NB4 (cell line): ENCODE measurements around the gene CA5A.

Source experiments
- DNase-seq: peaks from one replicate; pipeline ENCODE4 v3.0.0; 2010; ENCODE audit warnings: low read depth
- H3K4me3 ChIP-seq: one replicate; pipeline ENCODE4 v1.5.1; 2011; ENCODE audit warnings: mild to moderate bottlenecking, low read depth, low read length, moderate library complexity
- CTCF ChIP-seq: IDR thresholded peaks from one replicate; pipeline ENCODE4 v1.5.1; 2012; ENCODE audit warnings: low read depth, low read length
- MAX ChIP-seq: IDR thresholded peaks from 2 replicates; pipeline ENCODE4 v1.6.1; 2011; ENCODE audit warnings: low read depth, low read length
- MYC ChIP-seq: IDR thresholded peaks from 2 replicates; pipeline ENCODE4 v1.6.1; 2011; ENCODE audit warnings: low read depth, low read length
- POLR2A ChIP-seq: IDR thresholded peaks from 2 replicates; pipeline ENCODE4 v1.6.1; 2011; ENCODE audit warnings: mild to moderate bottlenecking; ENCODE audit not compliant: insufficient read length; ENCODE audit errors: extremely low read depth

CA5A gene

GRCh38 chr16:87957296-87958094 is 21.2 kb upstream of the CA5A start:
- no peak for TF ChIP-seq MAX
- TF ChIP-seq MYC: no peak
- TF ChIP-seq CTCF: no peak
- no peak for DNase-seq
- no peak overlapping the region for H3K4me3 ChIP-seq

GRCh38 chr16:87956365-87957231 is 20.3 kb upstream of the CA5A start:
- TF ChIP-seq CTCF (peak; percentile 31), POLR2A (no peak)
- H3K4me3 ChIP-seq: no peak overlapping the region
- peak; percentile 80 for DNase-seq

- TF ChIP-seq MYC: no peak
- TF ChIP-seq CTCF: no peak
- no peak for DNase-seq
- no peak overlapping the region for H3K4me3 ChIP-seq
Measured at GRCh38 chr16:87956098-87956364, 19.7 kb upstream of the CA5A start.

GRCh38 chr16:87955302-87956097 is 19.2 kb upstream of the CA5A start:
- no peak overlapping the region for H3K4me3 ChIP-seq
- peak; percentile 48 for DNase-seq
- no peak for TF ChIP-seq MAX
- TF ChIP-seq MYC: no peak
- TF ChIP-seq POLR2A: no peak
- no peak for TF ChIP-seq CTCF

- no peak overlapping the region for H3K4me3 ChIP-seq
- no peak for DNase-seq
- TF ChIP-seq CTCF (no peak), MYC (no peak), POLR2A (no peak), MAX (no peak)
Measured at GRCh38 chr16:87954826-87955225, 18.5 kb upstream of the CA5A start.
